Measurements from ENCODE around the gene GIGYF2. TPM values are rescaled to one million over a fixed set of nuclear protein-coding genes. Genes with fewer than 3 reads are reported as not detected.

GIGYF2 gene
- total and polyA plus RNA-seq, 4 donors, result 10.6 to 50.5 (median 26.7) TPM

GRCh38 chr2:232810444-232810843 lies 113.3 kb downstream of the GIGYF2 start:
- Histone ChIP-seq H3K27me3 (ENCODE audit: control insufficient read depth in 4 of 4, insufficient read depth in 4 of 4, low read length in 3 of 4) (no peaks in the 10 kb centered on the region), H3K27ac (ENCODE audit: low read depth in 1 of 2, low read length in 2 of 2) (no peak overlapping the region), H3K4me1 (ENCODE audit: control insufficient read depth in 4 of 4, insufficient read depth in 4 of 4, low read length in 3 of 4) (no peaks in the 10 kb centered on the region), H3K36me3 (ENCODE audit: control insufficient read depth in 4 of 4, insufficient read depth in 3 of 4, low read depth in 1 of 4, low read length in 3 of 4) (peaks cover 11 to 59% (median 55%) of the 10 kb centered on the region in 4 donors), H3K9ac (ENCODE audit: low read depth in 1 of 2, low read length in 2 of 2) (no peak overlapping the region), H3K9me3 (ENCODE audit: control insufficient read depth in 4 of 4, low read length in 3 of 4) (no peaks in the 10 kb centered on the region), H3K4me3 (ENCODE audit: low read depth in 1 of 3, low read length in 3 of 3) (no peak overlapping the region)
- 98% methylated on average over 1 of the region's 1 CpG for WGBS
- DNase-seq (ENCODE audit: low spot score), result no peak
- TF ChIP-seq FOXA2 (IDR thresholded peaks at IDR 0.05) (no peak), YY1 (IDR thresholded peaks at IDR 0.05) (no peak), RXRA (IDR thresholded peaks at IDR 0.05) (no peak), REST (IDR thresholded peaks at IDR 0.05) (no peak), GABPA (IDR thresholded peaks at IDR 0.05 in 1 of 2, conservative IDR thresholded peaks at IDR 0.05 in 1 of 2) (no peak), SP1 (IDR thresholded peaks at IDR 0.05) (no peak), TAF1 (conservative IDR thresholded peaks at IDR 0.05) (no peak), HNF4A (conservative IDR thresholded peaks at IDR 0.05) (no peak), RAD21 (IDR thresholded peaks at IDR 0.05) (no peak)

- Histone ChIP-seq H3K36me3 (ENCODE audit: control insufficient read depth in 4 of 4, insufficient read depth in 3 of 4, low read depth in 1 of 4, low read length in 3 of 4) (peaks cover 5 to 55% (median 50%) of the 10 kb centered on the region in 4 donors), H3K9me3 (ENCODE audit: control insufficient read depth in 4 of 4, low read length in 3 of 4) (no peaks in the 10 kb centered on the region)
- TF ChIP-seq REST (IDR thresholded peaks at IDR 0.05), result no peak
- no peak for TF ChIP-seq RAD21 (IDR thresholded peaks at IDR 0.05)
- no peak for TF ChIP-seq FOXA2 (IDR thresholded peaks at IDR 0.05)
- no peak for TF ChIP-seq GABPA (IDR thresholded peaks at IDR 0.05 in 1 of 2, conservative IDR thresholded peaks at IDR 0.05 in 1 of 2)
- no peak for TF ChIP-seq ATF3 (IDR thresholded peaks at IDR 0.05)
- no peak for TF ChIP-seq TAF1 (conservative IDR thresholded peaks at IDR 0.05)
- no peak for TF ChIP-seq ZBTB33 (IDR thresholded peaks at IDR 0.05)
- TF ChIP-seq CTCF (IDR thresholded peaks at IDR 0.05; ENCODE audit: low read depth, low read length, missing input control), result no peak
- no peak for TF ChIP-seq HNF4G (IDR thresholded peaks at IDR 0.05)
- TF ChIP-seq FOXA1 (IDR thresholded peaks at IDR 0.05), result no peak
- TF ChIP-seq RXRA (IDR thresholded peaks at IDR 0.05), result no peak
- no peak for TF ChIP-seq HNF4A (conservative IDR thresholded peaks at IDR 0.05)
These were observed 118.4 kb downstream of the GIGYF2 start for GRCh38 chr2:232815569-232815968.

More at GRCh38 chr2:232815569-232815968, 118.4 kb downstream of the GIGYF2 start:
- Histone ChIP-seq H3K27ac (ENCODE audit: low read depth in 1 of 2, low read length in 2 of 2) (no peak overlapping the region), H3K9ac (ENCODE audit: low read depth in 1 of 2, low read length in 2 of 2) (no peak overlapping the region), H3K27me3 (ENCODE audit: control insufficient read depth in 4 of 4, insufficient read depth in 4 of 4, low read length in 3 of 4) (no peaks in the 10 kb centered on the region), H3K4me3 (ENCODE audit: low read depth in 1 of 3, low read length in 3 of 3) (no peak overlapping the region), H3K4me1 (ENCODE audit: control insufficient read depth in 4 of 4, insufficient read depth in 4 of 4, low read length in 3 of 4) (no peaks in the 10 kb centered on the region)
- WGBS, result 89% methylated on average over 3 of the region's 3 CpGs
- no peak for DNase-seq (ENCODE audit: low spot score)
